ENCODE measurements around the gene NEUROG2.
"Not testable (repeated sequence)": the region's sequence is repeated elsewhere in the genome, so short reads cannot be mapped to it uniquely, and the experiment has no call there.

NEUROG2 gene

GRCh38 chr4:112504807-112505206 lies 11.2 kb downstream of the NEUROG2 start:
- H3K27ac ChIP-seq (ENCODE audit: low read depth, low read length), result no peak overlapping the region

GRCh38 chr4:112502871-112503270 lies 13.1 kb downstream of the NEUROG2 start:
- H3K27ac ChIP-seq (ENCODE audit: low read depth, low read length), result no peak overlapping the region
- H3K36me3 ChIP-seq (ENCODE audit: control insufficient read depth in 5 of 5, insufficient read depth in 5 of 5, low read length in 5 of 5), result no peaks in the 10 kb centered on the region
- no peak overlapping the region for H3K4me3 ChIP-seq (ENCODE audit: low read depth in 1 of 5, low read length in 5 of 5)
- H3K9me3 ChIP-seq (ENCODE audit: control insufficient read depth in 5 of 5, low read length in 5 of 5), result no peaks in the 10 kb centered on the region
- H3K27me3 ChIP-seq (ENCODE audit: control insufficient read depth in 5 of 5, insufficient read depth in 4 of 5, low read length in 5 of 5), result peaks cover 3 to 24% (median 16%) of the 10 kb centered on the region in 5 donors
- no peak overlapping the region for H3K9ac ChIP-seq (ENCODE audit: low read length in 5 of 5)
- H3K4me1 ChIP-seq (ENCODE audit: control insufficient read depth in 5 of 5, insufficient read depth in 5 of 5, low read length in 5 of 5), result no peaks in the 10 kb centered on the region

More at GRCh38 chr4:112504807-112505206, 11.2 kb downstream of the NEUROG2 start:
- H3K9ac ChIP-seq (ENCODE audit: low read length in 5 of 5), result no peak overlapping the region
- H3K9me3 ChIP-seq (ENCODE audit: control insufficient read depth in 5 of 5, low read length in 5 of 5), result no peaks in the 10 kb centered on the region
- H3K4me3 ChIP-seq (ENCODE audit: low read depth in 1 of 5, low read length in 5 of 5), result no peak overlapping the region
- no peaks in the 10 kb centered on the region for H3K36me3 ChIP-seq (ENCODE audit: control insufficient read depth in 5 of 5, insufficient read depth in 5 of 5, low read length in 5 of 5)
- peaks cover 0 to 15% (median 9%) of the 10 kb centered on the region in 5 donors for H3K4me1 ChIP-seq (ENCODE audit: control insufficient read depth in 5 of 5, insufficient read depth in 5 of 5, low read length in 5 of 5)
- peaks cover 19 to 39% (median 30%) of the 10 kb centered on the region in 5 donors for H3K27me3 ChIP-seq (ENCODE audit: control insufficient read depth in 5 of 5, insufficient read depth in 4 of 5, low read length in 5 of 5)

DNA sequence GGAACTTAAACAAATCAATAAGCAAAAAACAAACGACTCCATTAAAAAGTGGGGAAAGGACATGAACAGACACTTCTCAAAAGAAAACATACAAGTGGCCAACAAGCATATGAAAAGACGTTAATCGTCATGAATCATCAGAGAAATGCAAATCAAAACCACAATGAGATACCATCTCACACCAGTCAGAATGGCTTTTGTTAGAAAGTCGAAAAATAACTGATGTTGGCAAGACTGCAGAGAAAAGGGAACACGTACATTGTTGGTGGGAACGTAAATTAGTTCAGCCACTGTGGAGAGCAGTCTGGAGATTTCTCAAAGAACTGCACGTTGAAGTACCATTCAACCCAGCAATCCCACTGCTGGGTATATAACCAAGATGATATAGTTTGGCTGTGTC lies 23.7 kb downstream of the NEUROG2 start:
- Histone ChIP-seq H3K9ac (ENCODE audit: low read length in 5 of 5) (no peak overlapping the region), H3K4me1 (ENCODE audit: control insufficient read depth in 5 of 5, insufficient read depth in 5 of 5, low read length in 5 of 5) (no peaks in the 10 kb centered on the region), H3K27ac (ENCODE audit: low read depth, low read length) (no peak overlapping the region), H3K36me3 (ENCODE audit: control insufficient read depth in 5 of 5, insufficient read depth in 5 of 5, low read length in 5 of 5) (no peaks in the 10 kb centered on the region), H3K9me3 (ENCODE audit: control insufficient read depth in 5 of 5, low read length in 5 of 5) (peaks cover 0 to 13% (median 7%) of the 10 kb centered on the region in 5 donors), H3K4me3 (ENCODE audit: low read depth in 1 of 5, low read length in 5 of 5) (no peak overlapping the region), H3K27me3 (ENCODE audit: control insufficient read depth in 5 of 5, insufficient read depth in 4 of 5, low read length in 5 of 5) (no peaks in the 10 kb centered on the region)

GRCh38 chr4:112490808-112491207 lies 25.2 kb downstream of the NEUROG2 start:
- not testable (repeated sequence) for H3K27ac ChIP-seq (ENCODE audit: low read depth, low read length); H3K4me3 ChIP-seq (ENCODE audit: low read depth in 1 of 5, low read length in 5 of 5); H3K4me1 ChIP-seq (ENCODE audit: control insufficient read depth in 5 of 5, insufficient read depth in 5 of 5, low read length in 5 of 5); H3K36me3 ChIP-seq (ENCODE audit: control insufficient read depth in 5 of 5, insufficient read depth in 5 of 5, low read length in 5 of 5); H3K27me3 ChIP-seq (ENCODE audit: control insufficient read depth in 5 of 5, insufficient read depth in 4 of 5, low read length in 5 of 5); H3K9ac ChIP-seq (ENCODE audit: low read length in 5 of 5)
- peaks cover 0 to 13% (median 7%) of the 10 kb centered on the region in 5 donors for H3K9me3 ChIP-seq (ENCODE audit: control insufficient read depth in 5 of 5, low read length in 5 of 5)

DNA sequence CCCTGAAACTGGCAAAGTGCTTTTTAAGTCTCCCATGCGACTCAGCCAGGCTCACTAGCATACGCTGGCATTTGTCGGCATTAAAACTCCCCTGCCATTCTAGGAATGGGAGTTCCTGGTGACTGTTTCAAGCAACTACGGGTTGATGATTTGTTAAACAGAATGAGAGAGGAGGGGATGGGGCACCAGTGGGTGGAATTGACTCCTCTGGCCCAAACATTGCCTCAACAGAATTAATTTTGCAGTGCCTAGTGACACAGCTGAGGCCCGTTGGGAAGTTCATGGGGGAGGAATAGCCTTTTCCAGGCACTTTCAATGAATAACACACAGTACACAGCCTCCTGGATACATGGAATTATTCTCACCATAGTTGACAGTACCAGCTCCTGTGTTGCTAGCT lies 30.1 kb downstream of the NEUROG2 start:
- Histone ChIP-seq H3K36me3 (ENCODE audit: control insufficient read depth in 5 of 5, insufficient read depth in 5 of 5, low read length in 5 of 5) (no peaks in the 10 kb centered on the region), H3K4me3 (ENCODE audit: low read depth in 1 of 5, low read length in 5 of 5) (no peak overlapping the region), H3K4me1 (ENCODE audit: control insufficient read depth in 5 of 5, insufficient read depth in 5 of 5, low read length in 5 of 5) (no peaks in the 10 kb centered on the region), H3K9me3 (ENCODE audit: control insufficient read depth in 5 of 5, low read length in 5 of 5) (peaks cover 0 to 15% (median 11%) of the 10 kb centered on the region in 5 donors), H3K27ac (ENCODE audit: low read depth, low read length) (no peak overlapping the region), H3K27me3 (ENCODE audit: control insufficient read depth in 5 of 5, insufficient read depth in 4 of 5, low read length in 5 of 5) (peaks cover 0 to 3% (median 0%) of the 10 kb centered on the region in 5 donors), H3K9ac (ENCODE audit: low read length in 5 of 5) (no peak overlapping the region)

DNA sequence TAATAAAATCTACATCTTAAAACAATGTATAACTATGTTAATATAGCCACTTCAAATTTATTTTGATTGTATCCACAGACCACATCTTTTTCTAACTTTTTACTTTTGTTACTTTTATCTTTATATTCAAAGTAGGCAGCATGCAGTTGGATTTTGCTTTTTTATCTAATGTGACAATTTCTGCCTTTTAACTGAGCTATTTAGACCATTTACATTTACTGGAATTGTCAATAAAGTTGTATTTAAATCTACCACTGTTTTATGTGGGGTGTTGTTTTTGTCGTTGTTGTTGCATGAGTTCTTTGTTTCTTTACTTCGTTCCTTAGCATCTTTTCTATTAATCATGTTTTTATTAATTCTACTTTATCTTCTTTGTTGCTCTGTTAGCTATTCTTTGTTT lies 42.0 kb downstream of the NEUROG2 start:
- Histone ChIP-seq H3K9me3 (ENCODE audit: control insufficient read depth in 5 of 5, low read length in 5 of 5) (peaks cover 0 to 10% (median 0%) of the 10 kb centered on the region in 5 donors), H3K4me1 (ENCODE audit: control insufficient read depth in 5 of 5, insufficient read depth in 5 of 5, low read length in 5 of 5) (no peaks in the 10 kb centered on the region), H3K27me3 (ENCODE audit: control insufficient read depth in 5 of 5, insufficient read depth in 4 of 5, low read length in 5 of 5) (no peaks in the 10 kb centered on the region), H3K4me3 (ENCODE audit: low read depth in 1 of 5, low read length in 5 of 5) (no peak overlapping the region), H3K36me3 (ENCODE audit: control insufficient read depth in 5 of 5, insufficient read depth in 5 of 5, low read length in 5 of 5) (no peaks in the 10 kb centered on the region), H3K9ac (ENCODE audit: low read length in 5 of 5) (no peak overlapping the region), H3K27ac (ENCODE audit: low read depth, low read length) (no peak overlapping the region)

- Histone ChIP-seq H3K27ac (ENCODE audit: low read depth, low read length) (no peak overlapping the region), H3K27me3 (ENCODE audit: control insufficient read depth in 5 of 5, insufficient read depth in 4 of 5, low read length in 5 of 5) (no peaks in the 10 kb centered on the region), H3K4me1 (ENCODE audit: control insufficient read depth in 5 of 5, insufficient read depth in 5 of 5, low read length in 5 of 5) (no peaks in the 10 kb centered on the region), H3K4me3 (ENCODE audit: low read depth in 1 of 5, low read length in 5 of 5) (no peak overlapping the region), H3K9me3 (ENCODE audit: control insufficient read depth in 5 of 5, low read length in 5 of 5) (peaks cover 0 to 10% (median 0%) of the 10 kb centered on the region in 5 donors), H3K36me3 (ENCODE audit: control insufficient read depth in 5 of 5, insufficient read depth in 5 of 5, low read length in 5 of 5) (no peaks in the 10 kb centered on the region), H3K9ac (ENCODE audit: low read length in 5 of 5) (no peak overlapping the region)
Observed at GRCh38 chr4:112472318-112472717, 43.7 kb downstream of the NEUROG2 start.
